Mucosa of rectum (tissue), 2 donors: Measurements from ENCODE around the gene LARP4B.

Experiments
- H3K27ac ChIP-seq, 2 donors: one replicate each; pipeline ENCODE4 v1.7.0; 2013; ENCODE audit warnings: inconsistent platforms in 2 of 2, low read depth in 2 of 2, low read length in 2 of 2
- H3K27me3 ChIP-seq, 2 donors: one replicate each; pipeline ENCODE4 v1.7.0; 2013; ENCODE audit warnings: low read length in 2 of 2; ENCODE audit not compliant: control insufficient read depth in 2 of 2, insufficient read depth in 2 of 2
- H3K36me3 ChIP-seq, 2 donors: one replicate each; pipeline ENCODE4 v1.7.0; 2013; ENCODE audit warnings: low read length in 2 of 2; ENCODE audit not compliant: control insufficient read depth in 2 of 2, insufficient read depth in 2 of 2
- H3K4me1 ChIP-seq, 2 donors: one replicate each; pipeline ENCODE4 v1.7.0; 2013; ENCODE audit warnings: low read length in 2 of 2, mild to moderate bottlenecking in 1 of 2; ENCODE audit not compliant: control insufficient read depth in 2 of 2, insufficient read depth in 2 of 2
- H3K4me3 ChIP-seq, 2 donors: one replicate each; pipeline ENCODE4 v1.7.0; 2013; ENCODE audit warnings: low read length in 2 of 2
- H3K9ac ChIP-seq, 2 donors: one replicate each; pipeline ENCODE4 v1.7.0; 2013; ENCODE audit warnings: low read length in 2 of 2, low read depth in 1 of 2, mild to moderate bottlenecking in 1 of 2
- H3K9me3 ChIP-seq, 2 donors: one replicate each; pipeline ENCODE4 v1.7.0; 2013; ENCODE audit warnings: low read length in 2 of 2; ENCODE audit not compliant: control insufficient read depth in 2 of 2
- donor health status: healthy.
- donor health status: Normal muscosa, but diverticular disease.

The LARP4B gene

GRCh38 chr10:784403-785088 lies 147.0 kb downstream of the LARP4B start:
- Histone ChIP-seq H3K9ac (no peak overlapping the region), H3K27me3 (peaks cover 7 to 15% of the 10 kb centered on the region in 2 donors), H3K4me3 (peak overlapping the region in 1 of 2 donors; percentile 23), H3K9me3 (no peaks in the 10 kb centered on the region), H3K27ac (no peak overlapping the region), H3K36me3 (no peaks in the 10 kb centered on the region), H3K4me1 (peaks cover 8 to 14% of the 10 kb centered on the region in 2 donors)

GRCh38 chr10:782751-783648 lies 148.5 kb downstream of the LARP4B start:
- peaks cover 7 to 15% of the 10 kb centered on the region in 2 donors for H3K27me3 ChIP-seq
- peaks cover 0 to 5% of the 10 kb centered on the region in 2 donors for H3K4me1 ChIP-seq
- H3K27ac ChIP-seq: no peak overlapping the region
- no peak overlapping the region for H3K9ac ChIP-seq
- no peak overlapping the region for H3K4me3 ChIP-seq
- no peaks in the 10 kb centered on the region for H3K9me3 ChIP-seq
- no peaks in the 10 kb centered on the region for H3K36me3 ChIP-seq

GRCh38 chr10:780536-781524 lies 150.7 kb downstream of the LARP4B start:
- Histone ChIP-seq H3K27me3 (peaks cover 7 to 15% of the 10 kb centered on the region in 2 donors), H3K4me1 (peaks cover 0 to 5% of the 10 kb centered on the region in 2 donors), H3K9me3 (no peaks in the 10 kb centered on the region), H3K9ac (no peak overlapping the region), H3K36me3 (no peaks in the 10 kb centered on the region), H3K4me3 (no peak overlapping the region), H3K27ac (no peak overlapping the region)

- Histone ChIP-seq H3K27ac (no peak overlapping the region), H3K4me1 (no peaks in the 10 kb centered on the region), H3K27me3 (peaks cover 7 to 8% of the 10 kb centered on the region in 2 donors), H3K9me3 (no peaks in the 10 kb centered on the region), H3K4me3 (no peak overlapping the region), H3K36me3 (no peaks in the 10 kb centered on the region), H3K9ac (no peak overlapping the region)
These were observed 152.7 kb downstream of the LARP4B start for GRCh38 chr10:778626-779330.

- no peaks in the 10 kb centered on the region for H3K4me1 ChIP-seq
- no peak overlapping the region for H3K4me3 ChIP-seq
- H3K27ac ChIP-seq: no peak overlapping the region
- peaks cover 4 to 8% of the 10 kb centered on the region in 2 donors for H3K27me3 ChIP-seq
- H3K9me3 ChIP-seq: no peaks in the 10 kb centered on the region
- no peak overlapping the region for H3K9ac ChIP-seq
- no peaks in the 10 kb centered on the region for H3K36me3 ChIP-seq
These were observed 153.5 kb downstream of the LARP4B start for GRCh38 chr10:777913-778479.

GRCh38 chr10:776772-777171 lies 154.7 kb downstream of the LARP4B start:
- no peaks in the 10 kb centered on the region for H3K27me3 ChIP-seq
- H3K27ac ChIP-seq: no peak overlapping the region
- no peaks in the 10 kb centered on the region for H3K36me3 ChIP-seq
- no peaks in the 10 kb centered on the region for H3K4me1 ChIP-seq
- H3K4me3 ChIP-seq: no peak overlapping the region
- no peaks in the 10 kb centered on the region for H3K9me3 ChIP-seq
- no peak overlapping the region for H3K9ac ChIP-seq

- no peak overlapping the region for H3K4me3 ChIP-seq
- H3K27me3 ChIP-seq: no peaks in the 10 kb centered on the region
- H3K36me3 ChIP-seq: no peaks in the 10 kb centered on the region
- H3K4me1 ChIP-seq: no peaks in the 10 kb centered on the region
- H3K9ac ChIP-seq: no peak overlapping the region
- no peaks in the 10 kb centered on the region for H3K9me3 ChIP-seq
- H3K27ac ChIP-seq: no peak overlapping the region
These were observed 156.0 kb downstream of the LARP4B start for GRCh38 chr10:775245-776075.

- no peaks in the 10 kb centered on the region for H3K4me1 ChIP-seq
- H3K4me3 ChIP-seq: no peak overlapping the region
- no peak overlapping the region for H3K27ac ChIP-seq
- H3K27me3 ChIP-seq: no peaks in the 10 kb centered on the region
- H3K9me3 ChIP-seq: no peaks in the 10 kb centered on the region
- H3K9ac ChIP-seq: no peak overlapping the region
- H3K36me3 ChIP-seq: no peaks in the 10 kb centered on the region
These were observed 156.8 kb downstream of the LARP4B start for GRCh38 chr10:774661-775244.
